Lower leg skin (tissue), 3 donors: Measurements from ENCODE around the gene USP3.

Experiments
- POLR2A ChIP-seq, 2 donors: fragments of 450-650 bp; IDR thresholded peaks; one replicate each; pipeline ENCODE4 v1.6.1; 2016 to 2017; ENCODE audit warnings: antibody characterized with exemption in 2 of 2, mild to moderate bottlenecking in 1 of 2, moderate library complexity in 1 of 2
- TF ChIP-seq, protein P1 (sequence below), 3 donors: fragments of 450-650 bp; IDR thresholded peaks; one replicate each; pipeline ENCODE4 v1.5.1; 2016; ENCODE audit warnings: antibody characterized with exemption in 3 of 3, mild to moderate bottlenecking in 3 of 3, moderate library complexity in 2 of 3

DNA sequence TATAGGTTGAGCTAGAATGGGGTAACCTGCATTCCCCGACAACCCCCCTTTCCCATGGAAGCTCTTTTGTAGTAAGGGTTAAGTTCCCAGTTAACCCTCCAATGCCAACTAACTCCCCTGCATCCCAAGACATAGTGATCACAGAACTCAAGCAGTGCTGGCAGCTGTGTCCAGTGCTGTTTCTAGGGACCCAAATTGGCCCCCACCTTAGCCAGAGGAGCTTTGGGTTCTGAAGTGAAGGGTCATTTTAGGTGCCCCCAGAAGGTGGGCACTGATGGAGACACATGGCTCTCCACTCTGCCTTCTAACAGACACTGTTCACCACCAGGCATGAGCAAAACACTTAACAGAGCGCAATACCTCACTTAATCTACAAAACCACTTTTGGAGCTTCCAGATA lies 99.9 kb downstream of the USP3 start:
- TF ChIP-seq, protein P1, sequence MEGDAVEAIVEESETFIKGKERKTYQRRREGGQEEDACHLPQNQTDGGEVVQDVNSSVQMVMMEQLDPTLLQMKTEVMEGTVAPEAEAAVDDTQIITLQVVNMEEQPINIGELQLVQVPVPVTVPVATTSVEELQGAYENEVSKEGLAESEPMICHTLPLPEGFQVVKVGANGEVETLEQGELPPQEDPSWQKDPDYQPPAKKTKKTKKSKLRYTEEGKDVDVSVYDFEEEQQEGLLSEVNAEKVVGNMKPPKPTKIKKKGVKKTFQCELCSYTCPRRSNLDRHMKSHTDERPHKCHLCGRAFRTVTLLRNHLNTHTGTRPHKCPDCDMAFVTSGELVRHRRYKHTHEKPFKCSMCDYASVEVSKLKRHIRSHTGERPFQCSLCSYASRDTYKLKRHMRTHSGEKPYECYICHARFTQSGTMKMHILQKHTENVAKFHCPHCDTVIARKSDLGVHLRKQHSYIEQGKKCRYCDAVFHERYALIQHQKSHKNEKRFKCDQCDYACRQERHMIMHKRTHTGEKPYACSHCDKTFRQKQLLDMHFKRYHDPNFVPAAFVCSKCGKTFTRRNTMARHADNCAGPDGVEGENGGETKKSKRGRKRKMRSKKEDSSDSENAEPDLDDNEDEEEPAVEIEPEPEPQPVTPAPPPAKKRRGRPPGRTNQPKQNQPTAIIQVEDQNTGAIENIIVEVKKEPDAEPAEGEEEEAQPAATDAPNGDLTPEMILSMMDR (IDR thresholded peaks at IDR 0.05): no peak
- no peak for TF ChIP-seq POLR2A (IDR thresholded peaks at IDR 0.05)
